ENCODE measurements around the gene ELMO2. TPM values are rescaled to one million over a fixed set of nuclear protein-coding genes. Genes with fewer than 3 reads are reported as not detected.

ELMO2 gene
- total RNA-seq, 4 donors from 2014 or later = 37.4 to 46.7 (median 40.7) TPM

DNA sequence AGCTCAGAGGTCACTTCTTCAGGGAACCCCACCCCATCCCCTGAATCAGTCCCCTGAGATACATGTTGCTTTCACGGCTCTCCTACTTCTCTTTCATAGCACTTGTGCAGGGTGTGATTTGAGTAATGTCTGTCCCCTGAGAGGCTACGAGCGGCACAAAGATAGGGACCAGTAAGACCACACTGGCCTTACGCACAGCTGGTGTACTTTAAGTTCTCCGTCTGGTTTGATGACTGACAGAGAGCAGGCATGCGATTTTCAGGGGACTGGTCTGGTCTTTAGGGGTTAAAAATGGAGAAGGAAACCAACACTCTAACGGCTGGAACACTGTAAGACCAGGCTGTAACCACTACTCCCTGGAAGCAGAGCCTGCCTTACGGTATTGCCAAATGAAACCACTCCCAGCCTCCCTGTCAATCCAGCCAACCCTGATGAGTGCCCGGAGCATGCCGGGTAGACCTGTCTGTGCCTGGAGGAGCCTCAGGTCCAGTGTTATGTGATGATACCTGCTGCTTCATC lies 47.1 kb downstream of the ELMO2 start:
- peak in 1 of 2 donors; percentile 83 for DNase-seq (ENCODE audit: low spot score in 2 of 2)
- TF ChIP-seq, protein P1, sequence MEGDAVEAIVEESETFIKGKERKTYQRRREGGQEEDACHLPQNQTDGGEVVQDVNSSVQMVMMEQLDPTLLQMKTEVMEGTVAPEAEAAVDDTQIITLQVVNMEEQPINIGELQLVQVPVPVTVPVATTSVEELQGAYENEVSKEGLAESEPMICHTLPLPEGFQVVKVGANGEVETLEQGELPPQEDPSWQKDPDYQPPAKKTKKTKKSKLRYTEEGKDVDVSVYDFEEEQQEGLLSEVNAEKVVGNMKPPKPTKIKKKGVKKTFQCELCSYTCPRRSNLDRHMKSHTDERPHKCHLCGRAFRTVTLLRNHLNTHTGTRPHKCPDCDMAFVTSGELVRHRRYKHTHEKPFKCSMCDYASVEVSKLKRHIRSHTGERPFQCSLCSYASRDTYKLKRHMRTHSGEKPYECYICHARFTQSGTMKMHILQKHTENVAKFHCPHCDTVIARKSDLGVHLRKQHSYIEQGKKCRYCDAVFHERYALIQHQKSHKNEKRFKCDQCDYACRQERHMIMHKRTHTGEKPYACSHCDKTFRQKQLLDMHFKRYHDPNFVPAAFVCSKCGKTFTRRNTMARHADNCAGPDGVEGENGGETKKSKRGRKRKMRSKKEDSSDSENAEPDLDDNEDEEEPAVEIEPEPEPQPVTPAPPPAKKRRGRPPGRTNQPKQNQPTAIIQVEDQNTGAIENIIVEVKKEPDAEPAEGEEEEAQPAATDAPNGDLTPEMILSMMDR (IDR thresholded peaks at IDR 0.05) = no peak
- TF ChIP-seq POLR2A (IDR thresholded peaks at IDR 0.05) = no peak
- WGBS, 2 donors = 41 to 49% methylated on average over 10 of the region's 10 CpGs
- intact Hi-C loops (cut with DNase I; ENCODE audit: low total_unique reads) = no loop called here
- H3K4me3 ChIP-seq (ENCODE audit: low read depth, poor library complexity, severe bottlenecking) = no peak overlapping the region

DNA sequence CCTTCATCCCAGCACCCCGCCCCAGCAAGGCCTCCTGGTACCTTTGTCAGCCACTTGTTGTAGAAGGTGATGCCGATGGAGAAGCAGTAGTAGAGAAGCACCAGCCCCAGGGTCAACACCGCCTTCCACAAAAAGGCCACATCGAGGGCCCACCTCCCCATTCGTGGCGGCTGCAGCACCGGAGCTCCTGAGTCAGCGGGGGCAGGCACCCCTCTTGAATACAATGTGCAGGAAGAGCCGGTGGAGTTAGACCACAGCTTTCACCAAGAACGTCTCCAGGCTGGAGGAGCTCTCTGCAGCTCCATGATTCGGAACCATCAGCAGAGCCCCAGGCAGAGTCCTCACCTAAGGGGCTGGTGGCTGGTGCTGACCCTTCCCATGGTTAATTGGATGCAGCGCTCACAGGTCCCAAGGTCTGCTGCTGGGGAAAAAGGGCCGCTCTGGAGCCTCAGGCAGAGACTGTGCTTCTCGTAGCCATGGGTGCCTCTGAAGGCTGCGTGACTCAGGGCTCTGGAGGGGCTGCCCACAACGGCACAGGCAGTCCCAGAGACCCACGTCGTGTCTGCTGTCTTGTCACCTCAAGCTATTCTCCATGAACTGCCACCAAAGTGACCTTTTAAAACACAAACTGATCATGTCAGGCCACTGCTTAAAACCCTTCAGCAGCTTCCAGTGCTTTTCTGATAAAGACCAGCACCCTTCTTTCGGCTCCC lies 47.9 kb downstream of the ELMO2 start:
- intact Hi-C loops (cut with DNase I; ENCODE audit: low total_unique reads) = no loop called here
- DNase-seq (ENCODE audit: low spot score in 2 of 2) = no peak
- H3K4me3 ChIP-seq (ENCODE audit: low read depth, poor library complexity, severe bottlenecking) = no peak overlapping the region
- no peak for TF ChIP-seq POLR2A (IDR thresholded peaks at IDR 0.05)
- TF ChIP-seq, protein P1 (IDR thresholded peaks at IDR 0.05) = no peak
- WGBS, 2 donors = 82 to 86% methylated on average over 12 to 19 of the region's 19 CpGs

GRCh38 chr20:46357030-46357514 lies 49.3 kb downstream of the ELMO2 start:
- intact Hi-C loops (cut with DNase I; ENCODE audit: low total_unique reads) = no loop called here
- DNase-seq (ENCODE audit: low spot score in 2 of 2) = no peak
- WGBS, 2 donors = 14 to 21% methylated on average over 13 of the region's 13 CpGs
- H3K4me3 ChIP-seq (ENCODE audit: low read depth, poor library complexity, severe bottlenecking) = no peak overlapping the region
- TF ChIP-seq, protein P1 (IDR thresholded peaks at IDR 0.05) = no peak
- TF ChIP-seq POLR2A (IDR thresholded peaks at IDR 0.05) = no peak

GRCh38 chr20:46356195-46357029 lies 50.0 kb downstream of the ELMO2 start:
- no peak for DNase-seq (ENCODE audit: low spot score in 2 of 2)
- WGBS, 2 donors = 71 to 74% methylated on average over 22 to 23 of the region's 23 CpGs
- intact Hi-C loops (cut with DNase I; ENCODE audit: low total_unique reads) = no loop called here
- no peak overlapping the region for H3K4me3 ChIP-seq (ENCODE audit: low read depth, poor library complexity, severe bottlenecking)
- TF ChIP-seq, protein P1 (IDR thresholded peaks at IDR 0.05) = no peak
- TF ChIP-seq POLR2A (IDR thresholded peaks at IDR 0.05) = no peak

DNA sequence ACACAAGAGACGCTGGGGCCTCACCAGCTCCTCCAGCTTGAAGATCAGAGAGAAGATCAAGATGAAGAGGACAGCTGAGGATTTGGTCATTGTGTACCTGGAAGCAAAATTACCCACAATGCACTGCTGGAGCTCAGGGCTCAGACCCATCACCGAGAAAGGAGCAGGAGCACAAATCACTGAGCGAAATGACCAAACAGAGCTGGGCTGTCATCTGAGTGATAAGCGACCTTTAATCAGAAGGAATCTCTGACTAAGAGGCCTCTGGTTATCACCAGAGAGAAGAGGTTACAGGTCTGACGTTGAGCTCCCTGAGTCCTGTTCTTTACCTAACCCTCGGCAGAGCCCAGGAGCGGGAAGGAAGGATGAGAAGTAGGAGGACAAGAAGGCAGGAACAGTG lies 50.6 kb downstream of the ELMO2 start:
- intact Hi-C loops (cut with DNase I; ENCODE audit: low total_unique reads) = no loop called here
- TF ChIP-seq, protein P1 (IDR thresholded peaks at IDR 0.05) = no peak
- TF ChIP-seq POLR2A (IDR thresholded peaks at IDR 0.05) = no peak
- WGBS, 2 donors = 86 to 90% methylated on average over 7 of the region's 7 CpGs
- no peak overlapping the region for H3K4me3 ChIP-seq (ENCODE audit: low read depth, poor library complexity, severe bottlenecking)
- no peak for DNase-seq (ENCODE audit: low spot score in 2 of 2)

All from lower leg skin (tissue), 4 donors.